T-helper 9 cell (primary cell): ENCODE data around the gene MNDA.
"Not testable (repeated sequence)": the region's sequence is repeated elsewhere in the genome, so short reads cannot be mapped to it uniquely, and the experiment has no call there.

Experiments
- DNase-seq: peaks from one replicate; pipeline ENCODE4 v3.0.0-alpha.2; 2020

Gene MNDA

GRCh38 chr1:158839566-158839965 is 8.4 kb downstream of the MNDA start:
- DNase-seq, result no peak

- DNase-seq, result no peak
Measured at GRCh38 chr1:158840236-158840635, 9.1 kb downstream of the MNDA start.

- DNase-seq, result no peak
Measured at GRCh38 chr1:158864595-158864994, 33.4 kb downstream of the MNDA start.

GRCh38 chr1:158870438-158870837 is 39.3 kb downstream of the MNDA start:
- DNase-seq, result not testable (repeated sequence)

GRCh38 chr1:158873141-158873540 is 42.0 kb downstream of the MNDA start:
- no peak for DNase-seq

GRCh38 chr1:158893654-158894053 is 62.5 kb downstream of the MNDA start:
- no peak for DNase-seq

GRCh38 chr1:158898722-158899121 is 67.6 kb downstream of the MNDA start:
- no peak for DNase-seq
